Measurements from ENCODE around the gene AQP11. TPM values are rescaled to one million over a fixed set of nuclear protein-coding genes. Genes with fewer than 3 reads are reported as not detected.
A peak's percentile ranks its signal among the peaks of the same experiment; 100 is the strongest.

Gene AQP11
- total RNA-seq, 1 donor from 2014 or later = 0.64 TPM

GRCh38 chr11:77637345-77638165 is 47.8 kb downstream of the AQP11 start, which contains the start of gene CLNS1A:
Gene CLNS1A (minus strand): TSS chr11:77637794. CDS start chr11:77637714, 80 bp downstream.
- Histone ChIP-seq H3K4me1 (peaks cover 0 to 12% of the 10 kb centered on the region in 2 donors), H3K36me3 (no peaks in the 10 kb centered on the region), H3K4me3 (peak within 1 kb of the TSS; percentile 52 to 100), H3K27me3 (no peaks in the 10 kb centered on the region), H3K9me3 (no peaks in the 10 kb centered on the region), H3K27ac (peak within 1 kb of the TSS; percentile 72 to 73)
- DNase-seq (ENCODE audit: low spot score in 2 of 2) = peak; percentile 50 to 90
- no peak for TF ChIP-seq CTCF (IDR thresholded peaks at IDR 0.05)
- intact Hi-C loops (cut with DNase I) = loop anchor here (5.0 kb wide), 1 partner anchor 185 kb away; the partner anchor contains the start of genes AAMDC and RSF1

- H3K27ac ChIP-seq = no peak overlapping the region
- intact Hi-C loops (cut with DNase I) = no loop called here
- no peaks in the 10 kb centered on the region for H3K27me3 ChIP-seq
- no peaks in the 10 kb centered on the region for H3K36me3 ChIP-seq
- TF ChIP-seq CTCF (IDR thresholded peaks at IDR 0.05) = no peak
- H3K4me1 ChIP-seq = peaks cover 0 to 3% of the 10 kb centered on the region in 2 donors
- no peak for DNase-seq (ENCODE audit: low spot score in 2 of 2)
- H3K4me3 ChIP-seq = no peak overlapping the region
- H3K9me3 ChIP-seq = no peaks in the 10 kb centered on the region
Measured at GRCh38 chr11:77642228-77642627, 52.5 kb downstream of the AQP11 start.

- Histone ChIP-seq H3K27ac (no peak overlapping the region), H3K9me3 (no peaks in the 10 kb centered on the region), H3K27me3 (no peaks in the 10 kb centered on the region), H3K4me1 (no peaks in the 10 kb centered on the region), H3K36me3 (no peaks in the 10 kb centered on the region), H3K4me3 (no peak overlapping the region)
- DNase-seq (ENCODE audit: low spot score in 2 of 2) = no peak
- no peak for TF ChIP-seq CTCF (IDR thresholded peaks at IDR 0.05)
- intact Hi-C loops (cut with DNase I) = no loop called here
Measured at GRCh38 chr11:77644887-77645286, 55.1 kb downstream of the AQP11 start.

GRCh38 chr11:77647654-77648305 is 58.0 kb downstream of the AQP11 start:
- no peak for DNase-seq (ENCODE audit: low spot score in 2 of 2)
- intact Hi-C loops (cut with DNase I) = no loop called here
- no peaks in the 10 kb centered on the region for H3K9me3 ChIP-seq
- no peaks in the 10 kb centered on the region for H3K4me1 ChIP-seq
- no peak overlapping the region for H3K4me3 ChIP-seq
- no peaks in the 10 kb centered on the region for H3K36me3 ChIP-seq
- H3K27me3 ChIP-seq = no peaks in the 10 kb centered on the region
- no peak for TF ChIP-seq CTCF (IDR thresholded peaks at IDR 0.05)
- no peak overlapping the region for H3K27ac ChIP-seq

GRCh38 chr11:77650123-77650522 is 60.4 kb downstream of the AQP11 start:
- no peak for TF ChIP-seq CTCF (IDR thresholded peaks at IDR 0.05)
- Histone ChIP-seq H3K4me1 (no peaks in the 10 kb centered on the region), H3K9me3 (no peaks in the 10 kb centered on the region), H3K27ac (no peak overlapping the region), H3K36me3 (no peaks in the 10 kb centered on the region), H3K4me3 (no peak overlapping the region), H3K27me3 (no peaks in the 10 kb centered on the region)
- no peak for DNase-seq (ENCODE audit: low spot score in 2 of 2)
- intact Hi-C loops (cut with DNase I) = no loop called here

Measured in ascending aorta (tissue), 2 donors.